ENCODE measurements around the gene QRICH1. TPM values are rescaled to one million over a fixed set of nuclear protein-coding genes. Genes with fewer than 3 reads are reported as not detected.

The QRICH1 gene
- total and polyA plus RNA-seq, 12 donors, result 21.1 to 72.5 (median 57.6) TPM

DNA sequence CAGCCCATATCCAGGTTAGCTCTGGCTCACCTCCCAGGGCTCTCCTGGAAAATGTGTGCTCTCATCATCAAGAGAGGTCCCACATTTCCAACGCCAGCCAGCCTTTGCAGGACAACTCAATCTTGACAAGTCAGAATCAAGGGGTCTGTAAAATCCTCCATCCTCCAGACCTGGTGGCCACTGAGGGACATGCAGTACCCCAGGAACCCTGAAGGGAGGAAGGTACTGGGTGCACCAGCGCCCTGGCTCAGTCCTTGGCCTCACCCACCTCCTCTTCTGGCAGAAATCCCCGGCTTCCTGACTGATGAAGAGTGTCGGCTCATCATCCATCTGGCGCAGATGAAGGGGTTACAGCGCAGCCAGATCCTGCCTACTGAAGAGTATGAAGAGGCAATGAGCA, 92.7 kb downstream of the QRICH1 start:
- no peaks in the 10 kb centered on the region for H3K9me3 ChIP-seq
- no peak overlapping the region for H3K4me3 ChIP-seq
- TF ChIP-seq, protein P1, sequence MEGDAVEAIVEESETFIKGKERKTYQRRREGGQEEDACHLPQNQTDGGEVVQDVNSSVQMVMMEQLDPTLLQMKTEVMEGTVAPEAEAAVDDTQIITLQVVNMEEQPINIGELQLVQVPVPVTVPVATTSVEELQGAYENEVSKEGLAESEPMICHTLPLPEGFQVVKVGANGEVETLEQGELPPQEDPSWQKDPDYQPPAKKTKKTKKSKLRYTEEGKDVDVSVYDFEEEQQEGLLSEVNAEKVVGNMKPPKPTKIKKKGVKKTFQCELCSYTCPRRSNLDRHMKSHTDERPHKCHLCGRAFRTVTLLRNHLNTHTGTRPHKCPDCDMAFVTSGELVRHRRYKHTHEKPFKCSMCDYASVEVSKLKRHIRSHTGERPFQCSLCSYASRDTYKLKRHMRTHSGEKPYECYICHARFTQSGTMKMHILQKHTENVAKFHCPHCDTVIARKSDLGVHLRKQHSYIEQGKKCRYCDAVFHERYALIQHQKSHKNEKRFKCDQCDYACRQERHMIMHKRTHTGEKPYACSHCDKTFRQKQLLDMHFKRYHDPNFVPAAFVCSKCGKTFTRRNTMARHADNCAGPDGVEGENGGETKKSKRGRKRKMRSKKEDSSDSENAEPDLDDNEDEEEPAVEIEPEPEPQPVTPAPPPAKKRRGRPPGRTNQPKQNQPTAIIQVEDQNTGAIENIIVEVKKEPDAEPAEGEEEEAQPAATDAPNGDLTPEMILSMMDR (IDR thresholded peaks at IDR 0.05), result no peak
- peaks cover 0 to 4% (median 2%) of the 10 kb centered on the region in 9 donors for H3K4me1 ChIP-seq
- no peak overlapping the region for H3K27ac ChIP-seq
- ATAC-seq, result no peak
- H3K27me3 ChIP-seq, result no peaks in the 10 kb centered on the region
- H3K36me3 ChIP-seq, result peaks cover 0 to 40% (median 0%) of the 10 kb centered on the region in 9 donors
- 88 to 89% methylated on average over 6 of the region's 6 CpGs for WGBS, 2 donors
- intact Hi-C loops (cut with DNase I), result no loop called here
- no peak for DNase-seq

DNA sequence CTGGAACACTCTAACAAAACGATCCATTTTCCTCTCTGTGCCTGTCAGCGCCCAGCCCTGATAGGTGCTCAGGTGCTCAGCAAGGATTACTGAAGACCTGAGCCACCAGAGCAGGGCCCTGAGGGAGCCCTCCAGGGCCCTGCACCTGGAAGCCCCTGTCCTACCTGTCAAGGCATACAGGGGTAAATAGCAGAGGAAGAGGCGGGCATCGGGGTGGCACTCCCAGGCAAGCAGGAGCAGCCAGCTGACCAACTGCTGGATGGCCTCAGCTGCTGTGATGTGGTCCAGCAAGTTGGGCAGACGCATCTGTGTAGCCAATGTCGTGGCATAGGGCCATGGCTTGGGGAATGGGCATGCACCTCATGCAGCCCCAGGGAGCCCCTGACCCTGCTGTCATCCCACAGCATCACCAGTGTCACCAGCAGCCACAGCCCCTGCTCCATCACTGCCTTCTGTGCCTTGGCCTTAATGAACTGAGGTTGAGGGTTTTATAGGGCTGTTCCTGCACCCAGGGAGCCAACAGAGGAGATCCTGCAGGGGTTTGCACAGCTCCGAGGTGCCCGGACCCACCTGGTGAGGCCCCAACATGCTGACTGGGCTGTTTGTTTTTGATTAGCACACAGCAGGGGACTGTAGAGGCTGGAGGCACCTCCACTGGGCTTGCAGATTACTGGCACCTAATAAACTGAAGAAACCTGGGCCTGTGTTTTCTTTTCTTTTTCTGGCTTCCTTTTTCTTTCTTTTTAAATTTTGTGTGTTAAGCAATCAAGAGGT, 94.6 kb downstream of the QRICH1 start:
- intact Hi-C loops (cut with DNase I), result loop anchor here in 1 of 10 donors (10.0 kb wide), 1 partner anchor 96 kb away; the partner anchor contains the start of gene QRICH1
- ATAC-seq, result no peak
- DNase-seq, result no peak
- H3K27ac ChIP-seq, result no peak overlapping the region
- 86% methylated on average over 8 of the region's 8 CpGs for WGBS, 2 donors
- no peaks in the 10 kb centered on the region for H3K9me3 ChIP-seq
- no peaks in the 10 kb centered on the region for H3K27me3 ChIP-seq
- H3K4me3 ChIP-seq, result no peak overlapping the region
- TF ChIP-seq, protein P1 (IDR thresholded peaks at IDR 0.05), result no peak
- H3K36me3 ChIP-seq, result peaks cover 0 to 42% (median 0%) of the 10 kb centered on the region in 9 donors
- H3K4me1 ChIP-seq, result no peaks in the 10 kb centered on the region

GRCh38 chr3:48997714-48998637, 95.9 kb downstream of the QRICH1 start:
- H3K36me3 ChIP-seq, result peaks cover 0 to 43% (median 0%) of the 10 kb centered on the region in 9 donors
- no peaks in the 10 kb centered on the region for H3K9me3 ChIP-seq
- H3K27me3 ChIP-seq, result no peaks in the 10 kb centered on the region
- TF ChIP-seq, protein P1 (IDR thresholded peaks at IDR 0.05), result no peak
- DNase-seq, result no peak
- no peaks in the 10 kb centered on the region for H3K4me1 ChIP-seq
- no peak overlapping the region for H3K27ac ChIP-seq
- peak in 1 of 8 donors; percentile 5 for ATAC-seq
- 79% methylated on average over 20 of the region's 20 CpGs for WGBS, 2 donors
- H3K4me3 ChIP-seq, result no peak overlapping the region
- intact Hi-C loops (cut with DNase I), result loop anchor here in 1 of 10 donors (10.0 kb wide), 1 partner anchor 97 kb away; the partner anchor contains the start of gene QRICH1

DNA sequence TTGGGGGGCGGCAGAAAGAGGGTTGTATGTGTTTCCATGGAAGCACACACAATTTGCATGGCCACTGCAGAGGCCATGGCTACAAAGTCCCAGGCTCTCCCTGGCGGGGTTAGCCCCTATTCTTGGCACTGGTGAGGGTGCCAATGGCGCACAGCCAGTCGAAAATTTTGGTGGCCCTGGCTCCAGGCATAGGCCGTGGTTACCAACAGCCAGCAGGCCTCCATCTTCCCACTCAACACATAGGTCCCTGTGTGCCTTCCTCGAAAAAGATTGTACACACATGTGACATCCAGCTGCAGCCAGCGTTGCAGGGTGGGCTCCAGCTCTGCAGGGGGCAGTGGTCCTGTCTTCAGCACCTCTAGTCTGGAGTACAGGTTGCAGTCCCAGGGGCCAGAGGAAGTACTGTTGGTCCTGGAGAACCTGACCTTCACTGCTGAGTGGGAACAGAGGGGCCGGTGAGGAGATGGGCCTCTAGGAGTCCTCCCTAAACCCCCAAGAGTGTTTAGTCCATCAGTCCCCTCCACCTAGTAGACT, 96.7 kb downstream of the QRICH1 start:
- intact Hi-C loops (cut with DNase I), result loop anchor here in 1 of 10 donors (10.0 kb wide), 1 partner anchor 98 kb away; the partner anchor contains the start of gene QRICH1
- Histone ChIP-seq H3K27me3 (no peaks in the 10 kb centered on the region), H3K9me3 (no peaks in the 10 kb centered on the region), H3K4me1 (peaks cover 0 to 5% (median 1%) of the 10 kb centered on the region in 9 donors), H3K27ac (no peak overlapping the region), H3K36me3 (peaks cover 0 to 42% (median 0%) of the 10 kb centered on the region in 9 donors), H3K4me3 (no peak overlapping the region)
- no peak for ATAC-seq
- DNase-seq, result no peak
- TF ChIP-seq, protein P1 (IDR thresholded peaks at IDR 0.05), result no peak
- WGBS, 2 donors, result 76 to 80% methylated on average over 8 of the region's 8 CpGs
